OCI-LY7 (cell line): ENCODE measurements around the gene COL15A1. TPM values are rescaled to one million over a fixed set of nuclear protein-coding genes. Genes with fewer than 3 reads are reported as not detected.

Experiments
- BruUV-seq: library from RNA; stranded (reverse); fragments of 400-500 nt; replicated peaks from 2 replicates; lab custom pipeline; 2021; lab: Mats Ljungman, UMichigan
- CTCF ChIA-PET: fragments of 300-600 bp; sonication (Branson Sonifier 250); formaldehyde crosslinking; loops from one replicate; lab custom pipeline; 2022; ENCODE audit warnings: antibody characterized with exemption; ENCODE audit not compliant: unreplicated experiment; lab: Charles Lee
- POLR2A ChIA-PET: fragments of 300-600 bp; sonication (Branson Sonifier 250); formaldehyde crosslinking; loops from one replicate; lab custom pipeline; 2022; ENCODE audit warnings: antibody characterized with exemption; lab: Charles Lee
- DNase-seq: peaks from one replicate; pipeline ENCODE4 v3.0.0-alpha.2; 2015; ENCODE audit warnings: low spot score
- H2AFZ ChIP-seq: fragments of 200-600 bp; sonication (generic), shearing (Covaris generic); 2 replicates; pipeline ENCODE4 v1.6.1; 2014; ENCODE audit warnings: mild to moderate bottlenecking, antibody characterized with exemption, low read length, moderate library complexity
- H3K27ac ChIP-seq: fragments of 200-600 bp; sonication (generic); 2 replicates; pipeline ENCODE4 v1.5.1; 2014; ENCODE audit warnings: mixed run types, low read depth, mild to moderate bottlenecking, moderate library complexity, low read length, inconsistent platforms; ENCODE audit not compliant: poor library complexity, severe bottlenecking
- H3K36me3 ChIP-seq: fragments of 200-600 bp; sonication (generic); 2 replicates; pipeline ENCODE4 v1.6.1; 2014; ENCODE audit warnings: mild to moderate bottlenecking, antibody characterized with exemption, low read length, moderate library complexity, mixed read lengths; ENCODE audit not compliant: insufficient read depth
- H3K4me1 ChIP-seq: fragments of 200-600 bp; sonication (generic); 2 replicates; pipeline ENCODE4 v1.5.1; 2014; ENCODE audit warnings: mild to moderate bottlenecking, low read length; ENCODE audit not compliant: insufficient read depth, poor library complexity, severe bottlenecking
- H3K4me2 ChIP-seq: fragments of 200-600 bp; sonication (generic); 2 replicates; pipeline ENCODE4 v1.6.1; 2014; ENCODE audit warnings: mild to moderate bottlenecking, low read length
- H3K4me3 ChIP-seq: fragments of 200-600 bp; sonication (generic); 2 replicates; pipeline ENCODE4 v1.5.1; 2014; ENCODE audit warnings: mild to moderate bottlenecking, low read depth, low read length; ENCODE audit not compliant: poor library complexity, severe bottlenecking
- H3K79me2 ChIP-seq: fragments of 200-600 bp; sonication (generic); 2 replicates; pipeline ENCODE4 v1.6.1; 2016; ENCODE audit warnings: low read depth, mild to moderate bottlenecking, low read length, moderate library complexity, mixed read lengths; ENCODE audit not compliant: insufficient read depth
- H3K9me2 ChIP-seq: fragments of 200-600 bp; sonication (generic); 2 replicates; pipeline ENCODE4 v1.6.1; 2016; ENCODE audit warnings: mild to moderate bottlenecking, low read length, mixed read lengths; ENCODE audit not compliant: insufficient read depth
- H3K9me3 ChIP-seq: fragments of 200-600 bp; sonication (generic); 2 replicates; pipeline ENCODE4 v1.6.1; 2014; ENCODE audit warnings: mild to moderate bottlenecking, mixed run types, low read length, mixed read lengths
- H4K20me1 ChIP-seq: fragments of 200-600 bp; sonication (generic); 2 replicates; pipeline ENCODE4 v1.6.1; 2014; ENCODE audit warnings: mild to moderate bottlenecking, antibody characterized with exemption, low read length, moderate library complexity, mixed read lengths; ENCODE audit not compliant: insufficient read depth
- EZH2phosphoT487 ChIP-seq: fragments of 200-600 bp; sonication (generic); IDR thresholded peaks from 2 replicates; pipeline ENCODE4 v1.6.1; 2018; ENCODE audit warnings: low read depth, borderline replicate concordance, mild to moderate bottlenecking, mixed run types, antibody characterized with exemption, low read length, moderate library complexity, mixed read lengths
- intact Hi-C: fragments of 100-400 bp; cut with micrococcal nuclease; formaldehyde crosslinking; loops from one replicate; pipeline ENCODE4 v1.10.0; 2022; ENCODE audit not compliant: unreplicated experiment
- total RNA-seq, 2 experiments: library from RNA; depleted of rRNA in 1 of 2; stranded (reverse); fragments of >200 nt in 1 of 2; shearing (Covaris generic) in 1 of 2; gene quantifications; 2 replicates each; pipeline ENCODE4 v1.2.3, GENCODE V29; 2014 to 2022
- TF ChIP-seq, protein P1 (sequence below): fragments of 200-600 bp; sonication (generic); conservative IDR thresholded peaks from 2 replicates; pipeline ENCODE4 v1.5.1; 2014; ENCODE audit warnings: mild to moderate bottlenecking, antibody characterized with exemption, low read length, moderate library complexity, mixed read lengths

The COL15A1 gene
- total RNA-seq, 2 experiments from 2014 or later = not detected

GRCh38 chr9:99025616-99026270 lies 82.0 kb downstream of the COL15A1 start:
- TF ChIP-seq EZH2phosphoT487 = no peak
- TF ChIP-seq, protein P1, sequence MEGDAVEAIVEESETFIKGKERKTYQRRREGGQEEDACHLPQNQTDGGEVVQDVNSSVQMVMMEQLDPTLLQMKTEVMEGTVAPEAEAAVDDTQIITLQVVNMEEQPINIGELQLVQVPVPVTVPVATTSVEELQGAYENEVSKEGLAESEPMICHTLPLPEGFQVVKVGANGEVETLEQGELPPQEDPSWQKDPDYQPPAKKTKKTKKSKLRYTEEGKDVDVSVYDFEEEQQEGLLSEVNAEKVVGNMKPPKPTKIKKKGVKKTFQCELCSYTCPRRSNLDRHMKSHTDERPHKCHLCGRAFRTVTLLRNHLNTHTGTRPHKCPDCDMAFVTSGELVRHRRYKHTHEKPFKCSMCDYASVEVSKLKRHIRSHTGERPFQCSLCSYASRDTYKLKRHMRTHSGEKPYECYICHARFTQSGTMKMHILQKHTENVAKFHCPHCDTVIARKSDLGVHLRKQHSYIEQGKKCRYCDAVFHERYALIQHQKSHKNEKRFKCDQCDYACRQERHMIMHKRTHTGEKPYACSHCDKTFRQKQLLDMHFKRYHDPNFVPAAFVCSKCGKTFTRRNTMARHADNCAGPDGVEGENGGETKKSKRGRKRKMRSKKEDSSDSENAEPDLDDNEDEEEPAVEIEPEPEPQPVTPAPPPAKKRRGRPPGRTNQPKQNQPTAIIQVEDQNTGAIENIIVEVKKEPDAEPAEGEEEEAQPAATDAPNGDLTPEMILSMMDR = no peak
- no peak overlapping the region for H2AFZ ChIP-seq
- POLR2A ChIA-PET = no interaction called here

DNA sequence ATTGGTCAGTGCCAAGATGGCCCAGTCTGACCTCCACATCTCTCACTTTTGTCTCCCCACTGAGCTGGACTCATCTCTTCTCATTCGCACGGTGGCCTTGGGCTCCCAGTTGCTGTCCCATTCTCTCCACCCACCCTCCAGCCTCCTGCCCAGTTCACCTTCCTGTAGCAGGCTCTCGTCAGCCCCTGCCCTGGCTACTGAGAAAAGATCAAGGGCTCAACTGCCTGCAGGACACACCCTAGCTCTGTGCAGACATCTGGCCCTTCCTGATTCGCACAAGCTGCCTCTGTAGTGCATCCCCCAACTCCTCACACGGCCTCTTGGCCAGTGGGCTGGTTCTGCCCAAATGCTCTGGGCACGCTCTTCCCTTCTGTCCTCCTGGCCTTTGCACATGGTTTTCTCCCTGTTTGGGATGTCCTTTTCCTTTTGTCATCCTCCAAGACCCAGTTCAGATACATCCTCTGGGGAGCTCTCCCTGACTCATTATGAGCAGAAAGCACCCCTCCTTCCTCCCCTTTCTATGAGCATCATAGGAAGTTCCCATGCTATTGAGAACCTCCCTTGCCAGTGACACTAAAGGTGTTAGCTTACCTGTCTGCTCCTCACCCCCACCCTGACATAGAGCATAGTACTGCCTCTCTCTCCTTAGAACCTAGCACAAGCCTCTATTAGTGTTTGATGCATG lies 82.7 kb downstream of the COL15A1 start:
- Histone ChIP-seq H3K4me2 (no peak overlapping the region), H2AFZ (no peak overlapping the region), H3K9me2 (no peaks in the 10 kb centered on the region), H4K20me1 (no peaks in the 10 kb centered on the region), H3K36me3 (no peaks in the 10 kb centered on the region), H3K4me1 (no peaks in the 10 kb centered on the region), H3K27ac (no peak overlapping the region), H3K4me3 (no peak overlapping the region), H3K9me3 (no peaks in the 10 kb centered on the region), H3K79me2 (no peaks in the 10 kb centered on the region)
- CTCF ChIA-PET = no interaction called here
- POLR2A ChIA-PET = no interaction called here
- DNase-seq = no peak
- TF ChIP-seq, protein P1 = no peak
- intact Hi-C loops = no loop called here
- BruUV-seq = no TSS peak

More at GRCh38 chr9:99025616-99026270, 82.0 kb downstream of the COL15A1 start:
- Histone ChIP-seq H3K4me2 (no peak overlapping the region), H3K4me1 (no peaks in the 10 kb centered on the region), H3K36me3 (no peaks in the 10 kb centered on the region), H3K9me3 (no peaks in the 10 kb centered on the region), H3K79me2 (no peaks in the 10 kb centered on the region), H4K20me1 (no peaks in the 10 kb centered on the region), H3K9me2 (no peaks in the 10 kb centered on the region), H3K27ac (no peak overlapping the region), H3K4me3 (no peak overlapping the region)
- BruUV-seq = no TSS peak
- intact Hi-C loops = no loop called here
- CTCF ChIA-PET = no interaction called here
- no peak for DNase-seq

DNA sequence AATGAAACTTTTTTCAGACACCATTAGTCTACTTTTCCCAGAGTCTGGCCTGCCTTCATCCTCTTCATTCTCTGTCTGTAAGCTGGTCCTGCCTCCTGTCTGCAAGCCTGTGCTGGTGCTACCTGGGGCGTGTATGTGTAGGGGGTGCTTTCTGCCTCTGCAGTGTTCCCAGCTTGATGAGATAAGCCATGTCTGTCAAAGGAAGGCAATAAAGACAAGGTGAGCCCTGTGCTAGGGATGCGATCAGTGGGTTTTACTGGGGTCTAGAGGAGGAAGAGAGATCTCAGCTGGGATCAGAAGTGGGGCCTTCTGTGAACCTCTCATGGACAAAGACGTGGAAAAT lies 83.2 kb downstream of the COL15A1 start:
- Histone ChIP-seq H4K20me1 (no peaks in the 10 kb centered on the region), H3K36me3 (no peaks in the 10 kb centered on the region), H3K4me3 (no peak overlapping the region), H3K4me2 (no peak overlapping the region), H2AFZ (no peak overlapping the region), H3K79me2 (no peaks in the 10 kb centered on the region), H3K9me2 (no peaks in the 10 kb centered on the region), H3K27ac (no peak overlapping the region), H3K9me3 (no peaks in the 10 kb centered on the region), H3K4me1 (no peaks in the 10 kb centered on the region)
- intact Hi-C loops = no loop called here
- TF ChIP-seq, protein P1 = no peak
- TF ChIP-seq EZH2phosphoT487 = no peak
- no peak for DNase-seq
- POLR2A ChIA-PET = no interaction called here
- BruUV-seq = no TSS peak
- CTCF ChIA-PET = no interaction called here
